ENCODE measurements around the gene ATP10A. TPM values are rescaled to one million over a fixed set of nuclear protein-coding genes. Genes with fewer than 3 reads are reported as not detected.

The ATP10A gene
- 10 to 100 TPM in 1 of 3 donors, 1 to 10 TPM in 2; 6.4 to 17.4 (median 7.2) TPM for total RNA-seq

- Histone ChIP-seq H3K27me3 (peaks cover 0 to 3% of the 10 kb centered on the region in 2 donors), H3K4me1 (peaks cover 5 to 8% of the 10 kb centered on the region in 2 donors), H3K36me3 (no peaks in the 10 kb centered on the region), H3K27ac (peak within 1 kb of the TSS; percentile 62 to 87), H3K9me3 (no peaks in the 10 kb centered on the region), H3K4me3 (peak within 1 kb of the TSS; percentile 59 to 93 (median 76))
- no peak for TF ChIP-seq CTCF (IDR thresholded peaks at IDR 0.05)
- no peak for TF ChIP-seq POLR2AphosphoS5 (IDR thresholded peaks at IDR 0.05)
- no peak for TF ChIP-seq POLR2A (IDR thresholded peaks at IDR 0.05)
- no peak for DNase-seq (ENCODE audit: low spot score in 2 of 2)
- intact Hi-C loops (cut with DNase I; ENCODE audit: low total_unique reads) = no loop called here
Observed at GRCh38 chr15:25863111-25863967, at the start of gene ATP10A. ATP10A (minus strand) TSS chr15:25863327; CDS start chr15:25863096, 231 bp downstream.

- no peak for DNase-seq (ENCODE audit: low spot score in 2 of 2)
- intact Hi-C loops (cut with DNase I; ENCODE audit: low total_unique reads) = no loop called here
- no peaks in the 10 kb centered on the region for H3K4me1 ChIP-seq
- TF ChIP-seq POLR2AphosphoS5 (IDR thresholded peaks at IDR 0.05) (no peak), CTCF (IDR thresholded peaks at IDR 0.05) (no peak), POLR2A (IDR thresholded peaks at IDR 0.05) (no peak)
- no peaks in the 10 kb centered on the region for H3K36me3 ChIP-seq
- no peaks in the 10 kb centered on the region for H3K27me3 ChIP-seq
- no peak overlapping the region for H3K4me3 ChIP-seq
- H3K9me3 ChIP-seq = no peaks in the 10 kb centered on the region
- H3K27ac ChIP-seq = no peak overlapping the region
Observed at GRCh38 chr15:25912035-25912434, 48.9 kb upstream of the ATP10A start.

GRCh38 chr15:25910832-25911231 is 47.7 kb upstream of the ATP10A start:
- Histone ChIP-seq H3K36me3 (no peaks in the 10 kb centered on the region), H3K9me3 (no peaks in the 10 kb centered on the region), H3K27me3 (no peaks in the 10 kb centered on the region), H3K4me3 (no peak overlapping the region), H3K4me1 (no peaks in the 10 kb centered on the region), H3K27ac (no peak overlapping the region)
- intact Hi-C loops (cut with DNase I; ENCODE audit: low total_unique reads) = no loop called here
- no peak for TF ChIP-seq POLR2AphosphoS5 (IDR thresholded peaks at IDR 0.05)
- no peak for TF ChIP-seq POLR2A (IDR thresholded peaks at IDR 0.05)
- DNase-seq (ENCODE audit: low spot score in 2 of 2) = no peak

GRCh38 chr15:25909806-25910205 is 46.7 kb upstream of the ATP10A start:
- DNase-seq (ENCODE audit: low spot score in 2 of 2) = no peak
- Histone ChIP-seq H3K4me1 (no peaks in the 10 kb centered on the region), H3K9me3 (no peaks in the 10 kb centered on the region), H3K27me3 (no peaks in the 10 kb centered on the region), H3K4me3 (no peak overlapping the region), H3K36me3 (no peaks in the 10 kb centered on the region), H3K27ac (no peak overlapping the region)
- TF ChIP-seq CTCF (IDR thresholded peaks at IDR 0.05) (no peak), POLR2AphosphoS5 (IDR thresholded peaks at IDR 0.05) (no peak), POLR2A (IDR thresholded peaks at IDR 0.05) (no peak)
- intact Hi-C loops (cut with DNase I; ENCODE audit: low total_unique reads) = no loop called here

- Histone ChIP-seq H3K36me3 (no peaks in the 10 kb centered on the region), H3K27ac (no peak overlapping the region), H3K9me3 (no peaks in the 10 kb centered on the region), H3K4me1 (no peaks in the 10 kb centered on the region), H3K4me3 (no peak overlapping the region), H3K27me3 (no peaks in the 10 kb centered on the region)
- DNase-seq (ENCODE audit: low spot score in 2 of 2) = no peak
- intact Hi-C loops (cut with DNase I; ENCODE audit: low total_unique reads) = no loop called here
- TF ChIP-seq POLR2AphosphoS5 (IDR thresholded peaks at IDR 0.05) = no peak
- no peak for TF ChIP-seq POLR2A (IDR thresholded peaks at IDR 0.05)
- TF ChIP-seq CTCF (IDR thresholded peaks at IDR 0.05) = no peak
Observed at GRCh38 chr15:25909325-25909724, 46.2 kb upstream of the ATP10A start.
